Measurements from ENCODE around the gene PRDX5. TPM values are rescaled to one million over a fixed set of nuclear protein-coding genes. Genes with fewer than 3 reads are reported as not detected.
A peak's percentile ranks its signal among the peaks of the same experiment; 100 is the strongest.

Gene PRDX5
- total RNA-seq, 1 experiment from 2014 or later = 306 TPM

GRCh38 chr11:64362339-64362738, 44.4 kb downstream of the PRDX5 start:
- no peak overlapping the region for H3K4me3 ChIP-seq (ENCODE audit: low read depth, low read length)
- Mint-ChIP-seq H3K4me3 (ENCODE audit: unreplicated experiment) (no peak overlapping the region), H3K9me3 (ENCODE audit: unreplicated experiment) (no peaks in the 10 kb centered on the region), H3K36me3 (ENCODE audit: insufficient read depth, unreplicated experiment) (peaks cover 77% of the 10 kb centered on the region), H3K27me3 (ENCODE audit: insufficient read depth, unreplicated experiment) (no peaks in the 10 kb centered on the region), H3K27ac (ENCODE audit: unreplicated experiment) (no peak overlapping the region), H3K4me1 (ENCODE audit: low read depth, unreplicated experiment) (peaks cover 23% of the 10 kb centered on the region)
- no peak for DNase-seq
- POLR2A ChIA-PET = no interaction called here
- CTCF ChIA-PET = interaction anchor here (0.7 kb wide), 1 partner anchor 58 kb away, joined by 4 read pairs; no protein-coding TSS in a partner anchor
- H3K4me1 ChIP-seq = peaks cover 37% of the 10 kb centered on the region
- no peaks in the 10 kb centered on the region for H3K9me3 ChIP-seq
- TF ChIP-seq CTCF (IDR thresholded peaks at IDR 0.05; ENCODE audit: insufficient read depth in 1 of 2, low read depth in 1 of 2, low read length in 1 of 2, severe bottlenecking in 1 of 2, unreplicated experiment in 1 of 2) = no peak
- intact Hi-C loops (cut with micrococcal nuclease; ENCODE audit: unreplicated experiment) = no loop called here
- no peaks in the 10 kb centered on the region for H3K27me3 ChIP-seq (replicated peaks; ENCODE audit: control insufficient read depth, insufficient read depth, low read length)
- H3K36me3 ChIP-seq (ENCODE audit: control insufficient read depth, insufficient read depth, low read length) = peaks cover 8% of the 10 kb centered on the region
- BruUV-seq (replicated peaks) = TSS peak; percentile 2

- ChIA-PET POLR2A (no interaction called here), CTCF (no interaction called here)
- no peak for TF ChIP-seq CTCF (IDR thresholded peaks at IDR 0.05; ENCODE audit: insufficient read depth in 1 of 2, low read depth in 1 of 2, low read length in 1 of 2, severe bottlenecking in 1 of 2, unreplicated experiment in 1 of 2)
- intact Hi-C loops (cut with micrococcal nuclease; ENCODE audit: unreplicated experiment) = no loop called here
- Mint-ChIP-seq H3K27ac (ENCODE audit: unreplicated experiment) (no peak overlapping the region), H3K9me3 (ENCODE audit: unreplicated experiment) (no peaks in the 10 kb centered on the region), H3K4me1 (ENCODE audit: low read depth, unreplicated experiment) (peaks cover 14% of the 10 kb centered on the region), H3K36me3 (ENCODE audit: insufficient read depth, unreplicated experiment) (peaks cover 95% of the 10 kb centered on the region), H3K27me3 (ENCODE audit: insufficient read depth, unreplicated experiment) (no peaks in the 10 kb centered on the region), H3K4me3 (ENCODE audit: unreplicated experiment) (no peak overlapping the region)
- Histone ChIP-seq H3K4me1 (peaks cover 23% of the 10 kb centered on the region), H3K4me3 (ENCODE audit: low read depth, low read length) (no peak overlapping the region), H3K36me3 (ENCODE audit: control insufficient read depth, insufficient read depth, low read length) (peaks cover 8% of the 10 kb centered on the region), H3K27me3 (replicated peaks; ENCODE audit: control insufficient read depth, insufficient read depth, low read length) (no peaks in the 10 kb centered on the region), H3K9me3 (no peaks in the 10 kb centered on the region)
- no TSS peak for BruUV-seq (replicated peaks)
- no peak for DNase-seq
Measured at GRCh38 chr11:64364435-64364834, 46.5 kb downstream of the PRDX5 start.

- no TSS peak for BruUV-seq (replicated peaks)
- peaks cover 8% of the 10 kb centered on the region for H3K36me3 ChIP-seq (ENCODE audit: control insufficient read depth, insufficient read depth, low read length)
Measured at GRCh38 chr11:64364911-64365310, 47.0 kb downstream of the PRDX5 start.

More at GRCh38 chr11:64364911-64365310, 47.0 kb downstream of the PRDX5 start:
- TF ChIP-seq CTCF (IDR thresholded peaks at IDR 0.05; ENCODE audit: insufficient read depth in 1 of 2, low read depth in 1 of 2, low read length in 1 of 2, severe bottlenecking in 1 of 2, unreplicated experiment in 1 of 2) = no peak
- Histone ChIP-seq H3K4me1 (peaks cover 18% of the 10 kb centered on the region), H3K9me3 (no peaks in the 10 kb centered on the region), H3K27me3 (replicated peaks; ENCODE audit: control insufficient read depth, insufficient read depth, low read length) (no peaks in the 10 kb centered on the region), H3K4me3 (ENCODE audit: low read depth, low read length) (no peak overlapping the region)
- ChIA-PET CTCF (no interaction called here), POLR2A (no interaction called here)
- no peak for DNase-seq
- peaks cover 97% of the 10 kb centered on the region for H3K36me3 Mint-ChIP-seq (ENCODE audit: insufficient read depth, unreplicated experiment)
- peaks cover 9% of the 10 kb centered on the region for H3K4me1 Mint-ChIP-seq (ENCODE audit: low read depth, unreplicated experiment)
- intact Hi-C loops (cut with micrococcal nuclease; ENCODE audit: unreplicated experiment) = no loop called here
- no peaks in the 10 kb centered on the region for H3K27me3 Mint-ChIP-seq (ENCODE audit: insufficient read depth, unreplicated experiment)
- no peaks in the 10 kb centered on the region for H3K9me3 Mint-ChIP-seq (ENCODE audit: unreplicated experiment)
- H3K27ac Mint-ChIP-seq (ENCODE audit: unreplicated experiment) = no peak overlapping the region
- H3K4me3 Mint-ChIP-seq (ENCODE audit: unreplicated experiment) = no peak overlapping the region
